ENCODE results near the gene KRT86.

DNA sequence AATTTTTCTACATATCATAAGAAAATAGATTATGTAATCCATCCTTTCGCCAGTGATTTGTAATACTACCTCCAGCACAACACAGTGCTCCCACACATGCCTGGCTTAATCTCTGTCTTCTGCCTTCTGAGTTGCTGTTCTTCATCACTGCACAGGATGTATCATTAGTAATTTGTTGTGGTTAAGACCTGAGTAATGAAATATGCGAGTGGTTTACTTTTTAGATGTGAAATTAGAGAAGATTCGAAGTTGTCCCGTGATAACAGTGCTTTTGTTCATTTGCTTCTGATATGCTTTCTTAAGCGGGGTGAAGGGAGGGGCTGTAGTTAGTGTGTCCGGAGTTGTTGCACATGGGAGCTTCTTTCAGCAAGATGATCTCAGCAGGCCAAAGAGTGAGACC lies 74.8 kb downstream of the KRT86 start:
- TF ChIP-seq TCF7L2 (IDR thresholded peaks at IDR 0.05; ENCODE audit: borderline replicate concordance, low read depth, low read length) (no peak), ZNF830 (tag by site-specific recombination; IDR thresholded peaks at IDR 0.05; ENCODE audit: low read depth) (no peak), SCRT1 (tag by site-specific recombination; IDR thresholded peaks at IDR 0.05; ENCODE audit: borderline replicate concordance) (no peak)
- TF ChIP-seq, protein P1, sequence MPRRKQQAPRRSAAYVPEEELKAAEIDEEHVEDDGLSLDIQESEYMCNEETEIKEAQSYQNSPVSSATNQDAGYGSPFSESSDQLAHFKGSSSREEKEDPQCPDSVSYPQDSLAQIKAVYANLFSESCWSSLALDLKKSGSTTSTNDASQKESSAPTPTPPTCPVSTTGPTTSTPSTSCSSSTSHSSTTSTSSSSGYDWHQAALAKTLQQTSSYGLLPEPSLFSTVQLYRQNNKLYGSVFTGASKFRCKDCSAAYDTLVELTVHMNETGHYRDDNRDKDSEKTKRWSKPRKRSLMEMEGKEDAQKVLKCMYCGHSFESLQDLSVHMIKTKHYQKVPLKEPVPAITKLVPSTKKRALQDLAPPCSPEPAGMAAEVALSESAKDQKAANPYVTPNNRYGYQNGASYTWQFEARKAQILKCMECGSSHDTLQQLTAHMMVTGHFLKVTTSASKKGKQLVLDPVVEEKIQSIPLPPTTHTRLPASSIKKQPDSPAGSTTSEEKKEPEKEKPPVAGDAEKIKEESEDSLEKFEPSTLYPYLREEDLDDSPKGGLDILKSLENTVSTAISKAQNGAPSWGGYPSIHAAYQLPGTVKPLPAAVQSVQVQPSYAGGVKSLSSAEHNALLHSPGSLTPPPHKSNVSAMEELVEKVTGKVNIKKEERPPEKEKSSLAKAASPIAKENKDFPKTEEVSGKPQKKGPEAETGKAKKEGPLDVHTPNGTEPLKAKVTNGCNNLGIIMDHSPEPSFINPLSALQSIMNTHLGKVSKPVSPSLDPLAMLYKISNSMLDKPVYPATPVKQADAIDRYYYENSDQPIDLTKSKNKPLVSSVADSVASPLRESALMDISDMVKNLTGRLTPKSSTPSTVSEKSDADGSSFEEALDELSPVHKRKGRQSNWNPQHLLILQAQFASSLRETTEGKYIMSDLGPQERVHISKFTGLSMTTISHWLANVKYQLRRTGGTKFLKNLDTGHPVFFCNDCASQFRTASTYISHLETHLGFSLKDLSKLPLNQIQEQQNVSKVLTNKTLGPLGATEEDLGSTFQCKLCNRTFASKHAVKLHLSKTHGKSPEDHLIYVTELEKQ (tag by site-specific recombination; IDR thresholded peaks at IDR 0.05; ENCODE audit: borderline replicate concordance), result no peak
- TF ChIP-seq, protein P2, sequence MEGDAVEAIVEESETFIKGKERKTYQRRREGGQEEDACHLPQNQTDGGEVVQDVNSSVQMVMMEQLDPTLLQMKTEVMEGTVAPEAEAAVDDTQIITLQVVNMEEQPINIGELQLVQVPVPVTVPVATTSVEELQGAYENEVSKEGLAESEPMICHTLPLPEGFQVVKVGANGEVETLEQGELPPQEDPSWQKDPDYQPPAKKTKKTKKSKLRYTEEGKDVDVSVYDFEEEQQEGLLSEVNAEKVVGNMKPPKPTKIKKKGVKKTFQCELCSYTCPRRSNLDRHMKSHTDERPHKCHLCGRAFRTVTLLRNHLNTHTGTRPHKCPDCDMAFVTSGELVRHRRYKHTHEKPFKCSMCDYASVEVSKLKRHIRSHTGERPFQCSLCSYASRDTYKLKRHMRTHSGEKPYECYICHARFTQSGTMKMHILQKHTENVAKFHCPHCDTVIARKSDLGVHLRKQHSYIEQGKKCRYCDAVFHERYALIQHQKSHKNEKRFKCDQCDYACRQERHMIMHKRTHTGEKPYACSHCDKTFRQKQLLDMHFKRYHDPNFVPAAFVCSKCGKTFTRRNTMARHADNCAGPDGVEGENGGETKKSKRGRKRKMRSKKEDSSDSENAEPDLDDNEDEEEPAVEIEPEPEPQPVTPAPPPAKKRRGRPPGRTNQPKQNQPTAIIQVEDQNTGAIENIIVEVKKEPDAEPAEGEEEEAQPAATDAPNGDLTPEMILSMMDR (tag by site-specific recombination; IDR thresholded peaks at IDR 0.05), result no peak
